Stimulated activated CD4-positive, alpha-beta T cell treated with anti-CD3 and anti-CD28 coated beads, Interleukin-15, amount 100 ng/mL, for 48 hours (primary cell): Measurements from ENCODE around the gene PARN.

ENCODE experiments used
- DNase-seq, 2 donors: peaks; one replicate each; pipeline ENCODE4 v3.0.0-alpha.2; 2020; ENCODE audit warnings: low read depth in 2 of 2

PARN gene

GRCh38 chr16:14499110-14499509 lies 130.9 kb downstream of the PARN start:
- DNase-seq, result no peak

- DNase-seq, result no peak
These were observed 132.6 kb downstream of the PARN start for GRCh38 chr16:14497245-14498082.

- no peak for DNase-seq
These were observed 133.3 kb downstream of the PARN start for GRCh38 chr16:14496786-14497185.

GRCh38 chr16:14496047-14496770 lies 133.9 kb downstream of the PARN start:
- no peak for DNase-seq

GRCh38 chr16:14495213-14496046 lies 134.6 kb downstream of the PARN start:
- no peak for DNase-seq

- DNase-seq, result no peak
These were observed 135.6 kb downstream of the PARN start for GRCh38 chr16:14494396-14494966.

- DNase-seq, result no peak
These were observed 136.3 kb downstream of the PARN start for GRCh38 chr16:14493791-14494190.

- DNase-seq, result no peak
These were observed 137.4 kb downstream of the PARN start for GRCh38 chr16:14492614-14493013.

- DNase-seq, result no peak
These were observed 138.1 kb downstream of the PARN start for GRCh38 chr16:14491861-14492529.

GRCh38 chr16:14490235-14490634 lies 139.8 kb downstream of the PARN start:
- DNase-seq, result no peak

- DNase-seq, result no peak
These were observed 140.6 kb downstream of the PARN start for GRCh38 chr16:14489460-14489859.

- DNase-seq, result no peak
These were observed 142.5 kb downstream of the PARN start for GRCh38 chr16:14487579-14487978.

- no peak for DNase-seq
These were observed 143.3 kb downstream of the PARN start for GRCh38 chr16:14486520-14487303.

GRCh38 chr16:14485811-14486519 lies 144.1 kb downstream of the PARN start:
- no peak for DNase-seq

- no peak for DNase-seq
These were observed 144.9 kb downstream of the PARN start for GRCh38 chr16:14485121-14485551.

- no peak for DNase-seq
These were observed 146.2 kb downstream of the PARN start for GRCh38 chr16:14483819-14484385.

GRCh38 chr16:14476183-14476582 lies 153.9 kb downstream of the PARN start:
- no peak for DNase-seq

GRCh38 chr16:14475370-14476139 lies 154.5 kb downstream of the PARN start:
- DNase-seq, result no peak

- DNase-seq, result no peak
These were observed 156.6 kb downstream of the PARN start for GRCh38 chr16:14473488-14473887.
